OCI-LY1 (cell line): ENCODE measurements around the gene PRH2.

Source experiments
- H2AFZ ChIP-seq: fragments of 200-600 bp; sonication (generic), shearing (Covaris generic); 2 replicates; pipeline ENCODE4 v1.6.0; 2014; ENCODE audit warnings: antibody characterized with exemption, mild to moderate bottlenecking, low read length
- H3F3A ChIP-seq: fragments of 200-600 bp; sonication (generic), shearing (Covaris generic); 2 replicates; pipeline ENCODE4 v1.6.0; 2014; ENCODE audit warnings: mild to moderate bottlenecking, antibody characterized with exemption, low read length, moderate library complexity; ENCODE audit not compliant: insufficient read depth
- H3K27ac ChIP-seq: fragments of 200-600 bp; sonication (generic); 2 replicates; pipeline ENCODE4 v1.5.1; 2014; ENCODE audit warnings: low read length, mixed run types, mild to moderate bottlenecking, low read depth; ENCODE audit not compliant: poor library complexity, severe bottlenecking
- H3K27me3 ChIP-seq: fragments of 200-600 bp; sonication (generic); 2 replicates; pipeline ENCODE4 v1.6.0; 2014; ENCODE audit warnings: antibody characterized with exemption, mild to moderate bottlenecking, low read length, moderate library complexity; ENCODE audit not compliant: insufficient read depth
- H3K36me3 ChIP-seq: fragments of 200-600 bp; sonication (generic); 2 replicates; pipeline ENCODE4 v1.6.1; 2014; ENCODE audit warnings: mild to moderate bottlenecking, antibody characterized with exemption, low read length, moderate library complexity, mixed read lengths; ENCODE audit not compliant: insufficient read depth
- H3K4me1 ChIP-seq: fragments of 200-600 bp; sonication (generic); 2 replicates; pipeline ENCODE4 v1.5.1; 2014; ENCODE audit warnings: mild to moderate bottlenecking, low read length, moderate library complexity; ENCODE audit not compliant: insufficient read depth, severe bottlenecking
- H3K4me2 ChIP-seq: fragments of 200-600 bp; sonication (generic), shearing (Covaris generic); 2 replicates; pipeline ENCODE4 v1.6.1; 2014; ENCODE audit warnings: low read length
- H3K4me3 ChIP-seq: fragments of 200-600 bp; sonication (generic); 2 replicates; pipeline ENCODE4 v1.5.1; 2014; ENCODE audit warnings: low read length, low read depth, mild to moderate bottlenecking, mixed read lengths; ENCODE audit not compliant: poor library complexity, severe bottlenecking
- H3K79me2 ChIP-seq: fragments of 200-600 bp; shearing (Covaris generic); 2 replicates; pipeline ENCODE4 v1.6.1; 2016; ENCODE audit warnings: mixed run types, low read length, mixed read lengths; ENCODE audit not compliant: insufficient read depth
- H3K9ac ChIP-seq: fragments of 200-600 bp; sonication (generic), shearing (Covaris generic); 2 replicates; pipeline ENCODE4 v1.6.1; 2014; ENCODE audit warnings: mild to moderate bottlenecking, low read length, mixed read lengths
- H3K9me2 ChIP-seq: fragments of 200-600 bp; sonication (generic), shearing (Covaris generic); 2 replicates; pipeline ENCODE4 v1.6.1; 2014; ENCODE audit warnings: low read depth, mild to moderate bottlenecking, low read length, mixed read lengths
- H3K9me3 ChIP-seq: fragments of 200-600 bp; shearing (Covaris generic); 2 replicates; pipeline ENCODE4 v1.6.1; 2014; ENCODE audit warnings: low read length, mixed read lengths
- H4K20me1 ChIP-seq: fragments of 200-600 bp; sonication (generic), shearing (Covaris generic); 2 replicates; pipeline ENCODE4 v1.6.0; 2016; ENCODE audit warnings: mild to moderate bottlenecking, low read length; ENCODE audit not compliant: insufficient read depth
- EZH2 ChIP-seq: fragments of 200-600 bp; sonication (generic), shearing (Covaris generic); IDR thresholded peaks from 2 replicates; pipeline ENCODE4 v1.8.0; 2017; ENCODE audit warnings: borderline replicate concordance, mixed run types, mild to moderate bottlenecking, antibody characterized with exemption, low read length, moderate library complexity, mixed read lengths
- TF ChIP-seq, protein P1 (sequence below): fragments of 200-600 bp; sonication (generic), shearing (Covaris generic); IDR thresholded peaks from 2 replicates; pipeline ENCODE4 v1.5.1; 2017; ENCODE audit warnings: mild to moderate bottlenecking, antibody characterized with exemption, low read length, moderate library complexity, mixed read lengths

Gene PRH2

DNA sequence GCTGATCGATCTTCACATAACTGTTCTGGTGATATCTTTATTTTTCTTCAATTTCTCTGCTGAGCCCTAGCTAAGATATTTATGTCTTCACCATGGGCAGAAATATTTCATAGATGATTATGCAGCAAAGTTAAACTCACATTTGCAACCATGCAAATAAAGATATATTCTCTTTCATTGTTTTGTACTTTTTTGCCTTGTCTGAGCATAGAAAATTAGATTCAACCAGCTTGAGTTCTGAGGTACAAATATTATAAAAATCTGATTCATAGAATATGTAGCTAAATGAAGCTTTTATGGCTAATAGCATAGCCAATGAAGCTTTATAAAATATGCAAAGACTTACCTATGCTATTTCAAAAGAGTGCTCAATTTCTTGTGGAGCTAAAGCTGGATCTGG is 19.6 kb upstream of the PRH2 start, which contains the start of gene TAS2R13:
Gene TAS2R13, minus strand, starts transcription at position 101 of the 400 bp plus-strand sequence. CDS start 264 bp downstream, outside the sequence.
- no peak within 1 kb of the TSS for H3K4me3 ChIP-seq
- no peak within 1 kb of the TSS for H3K9ac ChIP-seq
- H3K9me2 ChIP-seq: no peaks in the 10 kb centered on the region
- no peaks in the 10 kb centered on the region for H3K36me3 ChIP-seq
- H4K20me1 ChIP-seq: no peaks in the 10 kb centered on the region
- no peak within 1 kb of the TSS for H3K27ac ChIP-seq
- no peaks in the 10 kb centered on the region for H3K79me2 ChIP-seq
- H3K27me3 ChIP-seq: no peaks in the 10 kb centered on the region
- TF ChIP-seq, protein P1, sequence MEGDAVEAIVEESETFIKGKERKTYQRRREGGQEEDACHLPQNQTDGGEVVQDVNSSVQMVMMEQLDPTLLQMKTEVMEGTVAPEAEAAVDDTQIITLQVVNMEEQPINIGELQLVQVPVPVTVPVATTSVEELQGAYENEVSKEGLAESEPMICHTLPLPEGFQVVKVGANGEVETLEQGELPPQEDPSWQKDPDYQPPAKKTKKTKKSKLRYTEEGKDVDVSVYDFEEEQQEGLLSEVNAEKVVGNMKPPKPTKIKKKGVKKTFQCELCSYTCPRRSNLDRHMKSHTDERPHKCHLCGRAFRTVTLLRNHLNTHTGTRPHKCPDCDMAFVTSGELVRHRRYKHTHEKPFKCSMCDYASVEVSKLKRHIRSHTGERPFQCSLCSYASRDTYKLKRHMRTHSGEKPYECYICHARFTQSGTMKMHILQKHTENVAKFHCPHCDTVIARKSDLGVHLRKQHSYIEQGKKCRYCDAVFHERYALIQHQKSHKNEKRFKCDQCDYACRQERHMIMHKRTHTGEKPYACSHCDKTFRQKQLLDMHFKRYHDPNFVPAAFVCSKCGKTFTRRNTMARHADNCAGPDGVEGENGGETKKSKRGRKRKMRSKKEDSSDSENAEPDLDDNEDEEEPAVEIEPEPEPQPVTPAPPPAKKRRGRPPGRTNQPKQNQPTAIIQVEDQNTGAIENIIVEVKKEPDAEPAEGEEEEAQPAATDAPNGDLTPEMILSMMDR: no peak
- no peak for TF ChIP-seq EZH2
- H3K9me3 ChIP-seq: peaks cover 7% of the 10 kb centered on the region; the same call in 1 of the 2 replicates
- H3K4me2 ChIP-seq: no peak within 1 kb of the TSS
- H2AFZ ChIP-seq: no peak within 1 kb of the TSS
- no peaks in the 10 kb centered on the region for H3F3A ChIP-seq
- no peaks in the 10 kb centered on the region for H3K4me1 ChIP-seq

DNA sequence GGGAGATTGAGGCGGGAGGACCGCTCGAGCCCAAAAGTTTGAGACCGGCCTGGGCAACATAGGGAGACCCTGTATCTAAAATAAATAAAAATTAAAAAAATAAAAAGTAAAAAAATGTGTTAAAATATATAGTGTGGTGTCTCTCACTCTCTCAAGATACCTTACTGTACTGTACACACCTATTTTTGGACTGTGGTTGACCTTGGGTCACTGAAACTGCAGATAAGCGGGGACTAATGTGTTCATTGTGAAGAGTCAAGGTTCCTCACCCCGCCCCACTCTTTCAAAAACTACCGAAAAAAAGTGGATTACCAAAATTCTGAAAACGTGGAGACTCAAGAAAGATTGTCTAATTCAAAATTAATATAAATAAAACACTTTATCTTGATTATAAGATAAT is 18.7 kb upstream of the PRH2 start:
- Histone ChIP-seq H4K20me1 (no peaks in the 10 kb centered on the region), H3K79me2 (no peaks in the 10 kb centered on the region), H2AFZ (no peak overlapping the region), H3K9ac (no peak overlapping the region), H3K4me3 (no peak overlapping the region), H3K4me1 (no peaks in the 10 kb centered on the region), H3K36me3 (no peaks in the 10 kb centered on the region), H3F3A (no peaks in the 10 kb centered on the region), H3K27ac (no peak overlapping the region), H3K9me2 (no peaks in the 10 kb centered on the region), H3K9me3 (peaks cover 4% of the 10 kb centered on the region; the same call in 1 of the 2 replicates), H3K4me2 (no peak overlapping the region), H3K27me3 (no peaks in the 10 kb centered on the region)
- TF ChIP-seq, protein P1: no peak
- no peak for TF ChIP-seq EZH2

DNA sequence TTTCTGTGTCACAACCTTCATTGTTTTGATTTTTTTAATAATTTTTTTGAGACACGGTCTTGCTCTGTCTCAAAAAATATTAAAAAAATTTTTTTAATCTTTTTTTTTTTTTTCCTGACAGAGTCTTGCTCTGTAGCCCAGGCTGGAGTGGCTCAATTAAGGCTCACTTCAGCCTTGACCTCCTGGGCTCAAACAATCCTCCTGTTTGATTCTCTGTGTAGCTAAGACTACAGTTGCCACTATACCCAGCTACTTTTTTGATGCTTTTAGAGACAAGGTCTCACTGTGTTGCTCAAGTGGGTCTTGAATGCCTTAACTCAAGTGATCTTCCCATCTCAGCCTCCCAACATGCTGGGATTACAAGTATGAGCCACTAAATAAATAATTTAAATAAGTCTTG is 9.2 kb upstream of the PRH2 start:
- Histone ChIP-seq H4K20me1 (no peaks in the 10 kb centered on the region), H3K9ac (no peak overlapping the region), H3K4me3 (no peak overlapping the region), H3K4me1 (no peaks in the 10 kb centered on the region), H3F3A (0 out of 2 replicates have a peak, but pooled peaks cover 3% of the 10 kb centered on the region), H3K9me3 (no peaks in the 10 kb centered on the region), H3K79me2 (no peaks in the 10 kb centered on the region), H3K9me2 (no peaks in the 10 kb centered on the region), H3K36me3 (no peaks in the 10 kb centered on the region), H3K4me2 (no peak overlapping the region), H3K27me3 (no peaks in the 10 kb centered on the region), H2AFZ (no peak overlapping the region), H3K27ac (no peak overlapping the region)
- no peak for TF ChIP-seq EZH2
- TF ChIP-seq, protein P1: no peak
